GM18951 (cell line): ENCODE measurements around the gene NUMB.

Source experiments
- POLR2A ChIP-seq: IDR thresholded peaks from 4 replicates; pipeline ENCODE4 v1.6.1; 2011; ENCODE audit warnings: mild to moderate bottlenecking; ENCODE audit not compliant: insufficient read length, insufficient read depth; ENCODE audit errors: extremely low read depth
- in situ Hi-C: fragments of 300-500 bp; cut with MboI; formaldehyde crosslinking; loops from one replicate; pipeline ENCODE4 v1.12.0; 2022; ENCODE audit warnings: low sequenced_read_pairs, mixed read lengths, inconsistent platforms; ENCODE audit not compliant: unreplicated experiment

The NUMB gene

GRCh38 chr14:73241481-73242165, 216.7 kb downstream of the NUMB start:
- no peak for TF ChIP-seq POLR2A
- in situ Hi-C loops, result no loop called here

- TF ChIP-seq POLR2A, result no peak
- in situ Hi-C loops, result no loop called here
Observed at GRCh38 chr14:73240816-73241480, 217.4 kb downstream of the NUMB start.

DNA sequence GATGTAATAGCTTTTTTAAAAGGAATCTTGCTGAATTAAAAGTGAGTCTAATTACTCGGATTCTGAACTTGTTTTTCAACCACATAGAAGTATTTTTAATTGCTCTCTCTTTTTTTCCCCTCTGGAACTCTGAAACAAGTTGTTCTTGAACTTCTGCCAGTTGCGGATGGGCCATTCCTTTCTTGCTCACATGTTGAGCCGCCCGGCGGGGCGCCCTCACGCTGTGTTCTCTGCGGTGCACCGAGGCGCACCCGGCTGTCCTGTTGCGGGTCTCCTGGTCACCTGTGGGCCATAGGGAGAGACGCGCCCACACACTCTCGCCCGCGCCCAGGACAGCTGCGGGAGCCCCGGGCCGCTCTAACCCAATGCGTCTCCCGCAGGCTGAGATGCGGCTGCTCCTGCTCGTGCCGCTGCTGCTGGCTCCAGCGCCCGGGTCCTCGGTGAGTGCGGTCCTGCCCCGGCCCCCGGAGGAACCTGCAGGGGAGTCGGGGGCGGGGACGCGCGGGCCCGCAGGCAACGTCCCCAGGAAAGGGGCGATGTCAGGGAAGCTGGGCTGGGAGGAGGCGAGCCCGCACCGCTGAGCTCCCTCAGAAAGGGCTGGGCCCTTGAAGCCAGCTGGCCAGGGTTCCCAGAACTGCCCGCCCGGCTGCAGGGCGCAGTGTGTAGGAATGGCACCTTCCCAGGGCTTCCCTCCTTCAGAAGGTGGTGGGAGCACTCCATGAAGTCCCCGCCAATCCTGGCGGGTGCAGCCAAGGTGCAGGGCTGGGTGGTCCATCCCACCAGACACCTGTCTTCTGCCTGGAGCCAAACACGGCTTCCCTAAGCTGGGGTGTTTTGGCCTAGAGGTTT, 218.7 kb downstream of the NUMB start:
- TF ChIP-seq POLR2A, result no peak

DNA sequence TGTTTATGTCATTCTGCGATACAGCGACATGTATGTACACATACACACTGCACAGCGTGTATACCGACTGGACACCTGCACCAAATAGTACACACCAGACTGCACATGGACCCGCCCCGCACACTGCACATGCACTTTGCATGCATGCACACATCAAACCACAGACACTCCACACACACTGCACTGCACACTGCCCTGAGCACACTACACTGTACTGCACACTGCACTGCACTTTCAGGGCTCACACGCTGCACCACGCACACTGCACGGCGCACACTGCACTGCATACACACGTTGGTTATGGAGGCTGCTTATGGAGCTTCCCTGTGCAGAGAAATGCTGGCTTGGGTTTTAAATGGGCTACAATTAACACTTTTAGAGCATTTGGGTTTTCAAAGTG, 219.4 kb downstream of the NUMB start:
- no peak for TF ChIP-seq POLR2A
- in situ Hi-C loops, result no loop called here

More for the DNA sequence above, 218.7 kb downstream of the NUMB start:
- in situ Hi-C loops, result no loop called here

- TF ChIP-seq POLR2A, result no peak
- in situ Hi-C loops, result no loop called here
Observed at GRCh38 chr14:73238424-73238852, 219.9 kb downstream of the NUMB start.

- no peak for TF ChIP-seq POLR2A
- in situ Hi-C loops, result no loop called here
Observed at GRCh38 chr14:73237786-73238423, 220.4 kb downstream of the NUMB start.

GRCh38 chr14:73237219-73237785, 221.0 kb downstream of the NUMB start, which contains the start of gene PAPLN:
TSS of gene PAPLN (plus strand) at chr14:73237506. CDS start at chr14:73239779, 2,273 bp downstream.
- no peak for TF ChIP-seq POLR2A
- in situ Hi-C loops, result no loop called here

GRCh38 chr14:73236752-73237218, 221.6 kb downstream of the NUMB start:
- TF ChIP-seq POLR2A, result no peak
- in situ Hi-C loops, result no loop called here

DNA sequence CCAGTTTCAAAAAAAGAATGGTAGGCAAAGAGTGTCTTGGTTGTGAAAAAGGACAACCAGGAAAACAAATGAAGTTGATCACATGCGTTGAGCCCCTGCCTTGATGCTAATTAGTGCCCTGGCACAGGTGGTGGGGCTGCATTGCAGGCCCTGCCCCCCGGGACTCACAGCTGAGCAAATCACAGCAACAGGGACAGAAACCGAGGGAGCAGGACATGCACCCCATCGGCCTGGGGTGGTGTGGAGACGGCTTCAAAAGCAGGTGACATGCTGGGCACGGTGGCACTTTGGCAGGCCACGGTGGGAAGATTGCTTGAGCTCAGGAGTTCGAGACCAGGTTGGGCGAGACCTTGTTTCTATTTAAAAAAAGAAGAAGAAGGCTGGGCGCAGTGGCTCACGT, 222.2 kb downstream of the NUMB start:
- in situ Hi-C loops, result no loop called here
- no peak for TF ChIP-seq POLR2A

- no peak for TF ChIP-seq POLR2A
- in situ Hi-C loops, result no loop called here
Observed at GRCh38 chr14:73235531-73236155, 222.7 kb downstream of the NUMB start.

DNA sequence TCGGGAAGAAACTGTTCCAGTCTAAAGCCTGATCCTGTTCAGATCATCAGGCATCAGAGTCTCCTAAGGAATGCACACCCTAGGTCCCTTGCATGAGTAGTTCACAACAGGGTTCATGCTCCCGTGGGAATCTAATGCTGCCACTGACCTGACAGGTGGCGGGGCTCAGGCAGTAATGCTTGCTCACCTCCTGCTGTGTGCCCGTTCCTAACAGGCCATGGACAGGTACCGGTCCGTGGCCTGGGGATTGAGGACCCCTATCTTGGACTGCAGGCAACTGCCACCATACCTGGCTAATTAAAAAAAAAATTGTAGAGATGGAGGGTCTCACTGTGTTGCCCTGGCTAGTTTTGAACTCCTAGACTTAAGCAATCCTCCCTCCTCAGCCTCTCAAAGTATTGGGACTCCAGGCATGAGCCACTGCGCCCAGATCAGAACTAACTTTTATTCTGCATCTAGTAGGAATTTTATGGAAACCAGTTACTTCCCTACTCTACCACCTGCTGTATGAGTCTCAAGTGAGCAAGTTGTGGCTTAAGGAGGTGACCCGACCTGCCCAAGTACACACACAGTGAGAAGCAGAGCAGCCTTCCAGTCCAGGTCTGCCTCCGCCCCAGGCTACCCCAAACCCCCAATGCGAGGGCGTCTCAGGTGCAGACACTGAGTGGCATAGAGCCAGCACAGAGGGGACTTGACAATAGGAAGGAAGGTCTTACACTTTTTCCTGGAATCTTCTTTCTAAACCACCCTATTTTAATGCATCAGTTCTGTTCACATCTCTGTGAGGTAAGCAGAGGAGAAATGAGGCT, 223.6 kb downstream of the NUMB start:
- TF ChIP-seq POLR2A, result no peak
- in situ Hi-C loops, result no loop called here
